Body of pancreas (tissue), 4 donors: ENCODE results near the gene ZFY. TPM values are rescaled to one million over a fixed set of nuclear protein-coding genes. Genes with fewer than 3 reads are reported as not detected.

Experiments used
- ATAC-seq: fragments of 150-250 bp; one replicate; pipeline ENCODE4 v1.9.1; 2016
- DNase-seq, 4 donors: peaks; one replicate each; pipeline ENCODE4 v3.0.0-alpha.2; 2019
- H3K27ac ChIP-seq, 4 donors: fragments of 200-600 bp; sonication (generic); 1 replicate in 3 of 4; 2 replicates in 1 of 4; pipeline versions ENCODE4 v1.5.1 to v1.6.1; 2016 to 2019; ENCODE audit warnings: mild to moderate bottlenecking in 1 of 4, mixed read lengths in 1 of 4, moderate library complexity in 1 of 4
- H3K27me3 ChIP-seq, 2 donors: fragments of 200-600 bp; sonication (generic); one replicate each; pipeline ENCODE4 v1.6.0; 2016; ENCODE audit warnings: mild to moderate bottlenecking in 1 of 2
- H3K36me3 ChIP-seq, 2 donors: fragments of 200-600 bp; sonication (generic); replicated peaks in 1 of 2; 2 replicates each; pipeline ENCODE4 v1.5.1; 2016; ENCODE audit warnings: low read depth in 2 of 2; ENCODE audit not compliant: insufficient read depth in 1 of 2
- H3K4me1 ChIP-seq: fragments of 200-600 bp; sonication (generic); one replicate; pipeline ENCODE4 v1.6.0; 2016
- H3K4me3 ChIP-seq, 2 donors: fragments of 200-600 bp; sonication (generic); 1 replicate in 1 of 2; 2 replicates in 1 of 2; pipeline ENCODE4 v1.5.1; 2016 to 2019
- H3K9me3 ChIP-seq, 3 donors: fragments of 200-600 bp; sonication (generic); 1 replicate in 2 of 3; 2 replicates in 1 of 3; pipeline ENCODE4 v1.5.1; 2016
- CTCF ChIP-seq, 7 experiments: fragments of 450-650 bp in 4 of 7; fragments of 200-600 bp in 3 of 7; sonication (generic) in 3 of 7; IDR thresholded peaks; one replicate each; pipeline ENCODE4 v1.5.1; 2016 to 2019; ENCODE audit warnings: antibody characterized with exemption in 7 of 7
- POLR2A ChIP-seq, 3 donors: fragments of 450-650 bp; IDR thresholded peaks; one replicate each; pipeline ENCODE4 v1.6.1; 2016; ENCODE audit warnings: antibody characterized with exemption in 3 of 3, mild to moderate bottlenecking in 2 of 3
- WGBS, 2 donors: methylation state at CpG; one replicate each; pipeline ENCODE4 v1.1.5; 2017; 5-methylcytosine and 5-hydroxymethylcytosine counted together
- intact Hi-C: fragments of 100-400 bp; cut with DNase I; formaldehyde crosslinking; loops from one replicate; pipeline ENCODE4 v1.15.1; 2023
- total RNA-seq, 2 donors: library from RNA; depleted of rRNA; stranded (reverse); fragments of >200 nt; gene quantifications; one replicate each; pipeline ENCODE4 v1.1.0, GENCODE V29; 2016

Gene ZFY
- total RNA-seq: not detected

- intact Hi-C loops: no loop called here
- ATAC-seq (peak; percentile 67), DNase-seq (peak in 2 of 4 donors; percentile 60 to 61)
- Histone ChIP-seq H3K36me3 (no peaks in the 10 kb centered on the region), H3K27me3 (no peaks in the 10 kb centered on the region), H3K4me3 (peak within 1 kb of the TSS in 1 of 2 donors; percentile 25), H3K4me1 (peaks cover 4% of the 10 kb centered on the region), H3K9me3 (no peaks in the 10 kb centered on the region), H3K27ac (peak within 1 kb of the TSS in 2 of 4 donors; percentile 97 to 99)
- TF ChIP-seq CTCF (IDR thresholded peaks at IDR 0.05) (no peak), POLR2A (IDR thresholded peaks at IDR 0.05) (no peak)
- WGBS, 2 donors: 0% methylated on average over 65 of the region's 91 CpGs; no CpG with 5 or more reads in 1 of the 2 donors
Measured at GRCh38 chrY:2934861-2935715, at the start of gene ZFY. Gene ZFY, plus strand, starts transcription at chrY:2935381. Its CDS starts 18,556 bp downstream, at chrY:2953937.

DNA sequence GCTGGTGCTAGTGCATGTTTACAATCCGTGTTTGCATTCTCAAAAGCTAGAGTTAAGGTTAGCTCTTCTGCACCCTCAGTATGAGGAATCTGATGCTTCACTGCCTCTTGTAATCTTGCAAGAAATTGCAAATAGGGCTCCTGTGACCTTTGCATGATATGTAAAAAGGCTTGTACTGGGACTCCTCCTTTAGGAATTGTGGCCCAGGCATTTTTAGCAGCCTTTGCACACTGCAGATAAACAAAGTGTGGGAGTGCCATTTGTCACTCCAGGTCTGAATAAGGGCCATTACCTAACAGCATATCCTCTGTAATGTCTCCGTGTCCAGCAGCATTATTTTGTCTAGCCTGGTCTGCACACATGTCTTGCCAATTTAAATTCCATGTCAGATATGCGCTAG, 49.3 kb upstream of the ZFY start:
- no peak for ATAC-seq
- Histone ChIP-seq H3K36me3 (no peaks in the 10 kb centered on the region), H3K4me1 (no peaks in the 10 kb centered on the region), H3K4me3 (no peak overlapping the region), H3K27me3 (no peaks in the 10 kb centered on the region), H3K27ac (no peak overlapping the region), H3K9me3 (no peaks in the 10 kb centered on the region)
- 48 to 49% methylated on average over 3 of the region's 3 CpGs for WGBS, 2 donors
- DNase-seq: no peak
- intact Hi-C loops: no loop called here
- TF ChIP-seq POLR2A (IDR thresholded peaks at IDR 0.05): no peak

- DNase-seq (peak in 1 of 4 donors; percentile 16), ATAC-seq (no peak)
- H3K9me3 ChIP-seq: no peaks in the 10 kb centered on the region
- no peak for TF ChIP-seq POLR2A (IDR thresholded peaks at IDR 0.05)
- no peak for TF ChIP-seq CTCF (IDR thresholded peaks at IDR 0.05)
- WGBS, 2 donors: 25 to 26% methylated on average over 4 to 5 of the region's 5 CpGs
- H3K36me3 ChIP-seq: no peaks in the 10 kb centered on the region
- H3K4me3 ChIP-seq: no peak overlapping the region
- H3K27ac ChIP-seq: no peak overlapping the region
- no peaks in the 10 kb centered on the region for H3K27me3 ChIP-seq
- H3K4me1 ChIP-seq: no peaks in the 10 kb centered on the region
- intact Hi-C loops: no loop called here
Measured at GRCh38 chrY:2887386-2887785, 47.8 kb upstream of the ZFY start.

GRCh38 chrY:2887955-2888354, 47.2 kb upstream of the ZFY start:
- no peak overlapping the region for H3K4me3 ChIP-seq
- no peaks in the 10 kb centered on the region for H3K36me3 ChIP-seq
- H3K4me1 ChIP-seq: no peaks in the 10 kb centered on the region
- DNase-seq (no peak), ATAC-seq (no peak)
- H3K27me3 ChIP-seq: no peaks in the 10 kb centered on the region
- intact Hi-C loops: no loop called here
- 85 to 86% methylated on average over 3 of the region's 3 CpGs for WGBS, 2 donors
- H3K9me3 ChIP-seq: no peaks in the 10 kb centered on the region
- no peak for TF ChIP-seq POLR2A (IDR thresholded peaks at IDR 0.05)
- TF ChIP-seq CTCF (IDR thresholded peaks at IDR 0.05): no peak
- no peak overlapping the region for H3K27ac ChIP-seq

DNA sequence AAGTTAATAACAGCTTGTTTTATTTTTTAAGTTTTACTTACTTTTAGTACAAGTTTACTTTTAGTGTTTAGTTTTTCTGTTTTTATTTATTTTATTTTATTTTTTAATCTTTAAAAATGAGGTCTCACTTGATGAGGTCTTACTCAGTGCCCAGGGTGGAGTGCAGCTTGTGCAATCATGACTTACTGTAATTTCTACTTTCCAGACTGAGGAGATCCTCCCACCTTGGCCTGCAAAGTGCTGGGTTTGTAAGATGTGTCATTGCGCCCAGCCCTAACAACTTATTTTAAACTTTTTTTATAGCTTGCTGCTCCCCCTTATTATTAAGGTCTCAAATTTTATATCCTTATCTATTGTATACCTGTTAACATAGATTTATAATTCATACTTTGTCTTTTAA, 41.7 kb upstream of the ZFY start:
- Histone ChIP-seq H3K4me1 (no peaks in the 10 kb centered on the region), H3K4me3 (no peak overlapping the region), H3K27ac (no peak overlapping the region), H3K27me3 (no peaks in the 10 kb centered on the region), H3K36me3 (no peaks in the 10 kb centered on the region), H3K9me3 (no peaks in the 10 kb centered on the region)
- TF ChIP-seq CTCF (IDR thresholded peaks at IDR 0.05) (no peak), POLR2A (IDR thresholded peaks at IDR 0.05) (no peak)
- WGBS, 2 donors: 100% methylated on average over 1 of the region's 1 CpG
- DNase-seq (no peak), ATAC-seq (no peak)
- intact Hi-C loops: no loop called here
